Measurements from ENCODE around the gene MED4.

DNA sequence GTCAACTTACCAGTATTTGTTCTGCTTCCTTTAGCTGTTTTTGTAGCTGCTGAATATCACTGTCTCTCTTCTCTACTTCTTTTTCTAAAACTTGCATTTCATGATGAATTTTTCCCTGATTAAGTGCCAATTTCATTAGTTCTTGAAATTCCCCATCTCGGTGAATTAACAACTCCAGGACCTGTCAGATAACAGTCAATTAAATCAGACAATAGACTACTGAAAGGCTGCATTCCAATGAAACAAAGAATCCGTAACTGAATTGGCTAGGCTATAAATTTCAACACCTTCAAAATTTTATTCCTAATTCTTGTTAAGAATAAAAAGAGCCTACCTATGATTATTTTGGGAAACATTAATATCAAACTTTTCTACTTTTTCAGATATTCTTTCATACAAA is 8.6 kb downstream of the MED4 start:
- no peak for TF ChIP-seq CTCF (IDR thresholded peaks at IDR 0.05; ENCODE audit: low read length)
- no peak for TF ChIP-seq EZH2 (optimal IDR thresholded peaks at IDR 0.05; ENCODE audit: low read depth, low read length)
- TF ChIP-seq EZH2phosphoT487 (IDR thresholded peaks at IDR 0.05; ENCODE audit: low read length) = no peak

Data from MM.1S (cell line).